Osteocyte (in vitro differentiated cells): ENCODE data around the gene MIF. TPM values are rescaled to one million over a fixed set of nuclear protein-coding genes. Genes with fewer than 3 reads are reported as not detected.

Experiments
- DNase-seq: peaks from one replicate; pipeline ENCODE4 v3.0.0; 2021; ENCODE audit warnings: mixed read lengths; ENCODE audit not compliant: unreplicated experiment; ENCODE audit errors: extremely low spot score
- H3K27ac Mint-ChIP-seq: one replicate; pipeline ENCODE4 v1.8.0; 2021; ENCODE audit warnings: mild to moderate bottlenecking, mixed read lengths; ENCODE audit not compliant: unreplicated experiment
- H3K27me3 Mint-ChIP-seq: one replicate; pipeline ENCODE4 v1.8.0; 2021; ENCODE audit warnings: mixed read lengths; ENCODE audit not compliant: unreplicated experiment
- H3K36me3 Mint-ChIP-seq: one replicate; pipeline ENCODE4 v1.8.0; 2021; ENCODE audit warnings: mixed read lengths; ENCODE audit not compliant: unreplicated experiment
- H3K4me1 Mint-ChIP-seq: one replicate; pipeline ENCODE4 v1.8.0; 2021; ENCODE audit warnings: mixed read lengths; ENCODE audit not compliant: unreplicated experiment
- H3K4me3 Mint-ChIP-seq: one replicate; pipeline ENCODE4 v1.8.0; 2021; ENCODE audit warnings: mild to moderate bottlenecking, moderate library complexity, mixed read lengths; ENCODE audit not compliant: unreplicated experiment
- H3K9me3 Mint-ChIP-seq: one replicate; pipeline ENCODE4 v1.8.0; 2021; ENCODE audit warnings: mixed read lengths; ENCODE audit not compliant: unreplicated experiment
- CTCF ChIP-seq: fragments of 200-600 bp; sonication (generic); IDR thresholded peaks from 2 replicates; pipeline ENCODE4 v1.5.0; 2021; ENCODE audit warnings: antibody characterized with exemption, mild to moderate bottlenecking, moderate library complexity
- total RNA-seq: library from RNA; stranded (reverse); gene quantifications from 2 replicates; pipeline ENCODE4 v1.2.1, GENCODE V29; 2021

The MIF gene
- total RNA-seq, 1 donor from 2014 or later = 363 TPM

- DNase-seq = no peak
- no peaks in the 10 kb centered on the region for H3K4me1 Mint-ChIP-seq
- no peak for TF ChIP-seq CTCF
- no peaks in the 10 kb centered on the region for H3K9me3 Mint-ChIP-seq
- no peak overlapping the region for H3K4me3 Mint-ChIP-seq
- H3K36me3 Mint-ChIP-seq = peaks cover 45% of the 10 kb centered on the region
- H3K27ac Mint-ChIP-seq = no peak overlapping the region
- no peaks in the 10 kb centered on the region for H3K27me3 Mint-ChIP-seq
Observed at GRCh38 chr22:23878219-23878618, 16.0 kb upstream of the MIF start.

GRCh38 chr22:23882370-23882769 is 11.8 kb upstream of the MIF start:
- TF ChIP-seq CTCF = no peak
- Mint-ChIP-seq H3K36me3 (peaks cover 28% of the 10 kb centered on the region), H3K4me1 (no peaks in the 10 kb centered on the region), H3K27me3 (no peaks in the 10 kb centered on the region), H3K9me3 (no peaks in the 10 kb centered on the region), H3K27ac (no peak overlapping the region), H3K4me3 (no peak overlapping the region)
- DNase-seq = no peak

- DNase-seq = no peak
- H3K9me3 Mint-ChIP-seq = no peaks in the 10 kb centered on the region
- peaks cover 20% of the 10 kb centered on the region for H3K36me3 Mint-ChIP-seq
- TF ChIP-seq CTCF = no peak
- no peak overlapping the region for H3K4me3 Mint-ChIP-seq
- H3K4me1 Mint-ChIP-seq = peaks cover 6% of the 10 kb centered on the region
- H3K27ac Mint-ChIP-seq = no peak overlapping the region
- H3K27me3 Mint-ChIP-seq = no peaks in the 10 kb centered on the region
Observed at GRCh38 chr22:23883658-23884057, 10.5 kb upstream of the MIF start.

- Mint-ChIP-seq H3K27ac (no peak overlapping the region), H3K27me3 (no peaks in the 10 kb centered on the region), H3K9me3 (no peaks in the 10 kb centered on the region), H3K4me3 (no peak overlapping the region), H3K36me3 (peaks cover 17% of the 10 kb centered on the region), H3K4me1 (peaks cover 7% of the 10 kb centered on the region)
- no peak for TF ChIP-seq CTCF
- DNase-seq = no peak
Observed at GRCh38 chr22:23884140-23884539, 10.0 kb upstream of the MIF start.

- Mint-ChIP-seq H3K27me3 (no peaks in the 10 kb centered on the region), H3K27ac (peak overlapping the region; percentile 87), H3K4me3 (no peak overlapping the region), H3K36me3 (no peaks in the 10 kb centered on the region), H3K9me3 (no peaks in the 10 kb centered on the region), H3K4me1 (peaks cover 14% of the 10 kb centered on the region)
- DNase-seq = no peak
- peak; percentile 11 for TF ChIP-seq CTCF
Observed at GRCh38 chr22:23888615-23889401, 5.4 kb upstream of the MIF start.
